ENCODE results near the gene RAB5IF. TPM values are rescaled to one million over a fixed set of nuclear protein-coding genes. Genes with fewer than 3 reads are reported as not detected.
"Not testable (repeated sequence)": the region's sequence is repeated elsewhere in the genome, so short reads cannot be mapped to it uniquely, and the experiment has no call there.

RAB5IF gene
- total and polyA plus RNA-seq, 2 donors from 2014 or later = 71.0 to 110 TPM

GRCh38 chr20:36564726-36565121, 40.9 kb upstream of the RAB5IF start:
- H3K27me3 ChIP-seq (ENCODE audit: control insufficient read depth, insufficient read depth, low read length); H3K9ac ChIP-seq (ENCODE audit: low read length in 3 of 3); H3K4me3 ChIP-seq (ENCODE audit: low read length in 3 of 3); H3K27ac ChIP-seq (ENCODE audit: low read depth in 2 of 2, low read length in 2 of 2); intact Hi-C loops (cut with DNase I); DNase-seq; H3K4me1 ChIP-seq (ENCODE audit: control insufficient read depth in 2 of 3, insufficient read depth in 2 of 3, low read depth in 1 of 3, low read length in 3 of 3); FAIRE-seq; H3K9me3 ChIP-seq (ENCODE audit: control insufficient read depth in 2 of 3, insufficient read depth in 1 of 3, low read length in 3 of 3); H3K36me3 ChIP-seq (ENCODE audit: control insufficient read depth in 2 of 3, insufficient read depth in 3 of 3, low read length in 3 of 3): not testable (repeated sequence)

GRCh38 chr20:36565520-36565919, 40.1 kb upstream of the RAB5IF start:
- DNase-seq (no peak), FAIRE-seq (no peak)
- Histone ChIP-seq H3K9ac (ENCODE audit: low read length in 3 of 3) (no peak overlapping the region), H3K4me3 (ENCODE audit: low read length in 3 of 3) (no peak overlapping the region), H3K4me1 (ENCODE audit: control insufficient read depth in 2 of 3, insufficient read depth in 2 of 3, low read depth in 1 of 3, low read length in 3 of 3) (no peaks in the 10 kb centered on the region), H3K9me3 (ENCODE audit: control insufficient read depth in 2 of 3, insufficient read depth in 1 of 3, low read length in 3 of 3) (peaks cover 0 to 4% (median 0%) of the 10 kb centered on the region in 3 donors), H3K27ac (ENCODE audit: low read depth in 2 of 2, low read length in 2 of 2) (no peak overlapping the region), H3K36me3 (ENCODE audit: control insufficient read depth in 2 of 3, insufficient read depth in 3 of 3, low read length in 3 of 3) (no peaks in the 10 kb centered on the region), H3K27me3 (ENCODE audit: control insufficient read depth, insufficient read depth, low read length) (no peaks in the 10 kb centered on the region)
- no peak for TF ChIP-seq CTCF (IDR thresholded peaks at IDR 0.05; ENCODE audit: borderline replicate concordance, extremely low read depth, insufficient read depth)
- intact Hi-C loops (cut with DNase I) = no loop called here

GRCh38 chr20:36569847-36570429, 35.6 kb upstream of the RAB5IF start:
- Histone ChIP-seq H3K9me3 (ENCODE audit: control insufficient read depth in 2 of 3, insufficient read depth in 1 of 3, low read length in 3 of 3) (peaks cover 0 to 4% (median 0%) of the 10 kb centered on the region in 3 donors), H3K27ac (ENCODE audit: low read depth in 2 of 2, low read length in 2 of 2) (no peak overlapping the region), H3K4me1 (ENCODE audit: control insufficient read depth in 2 of 3, insufficient read depth in 2 of 3, low read depth in 1 of 3, low read length in 3 of 3) (peaks cover 0 to 6% (median 2%) of the 10 kb centered on the region in 3 donors), H3K4me3 (ENCODE audit: low read length in 3 of 3) (no peak overlapping the region), H3K9ac (ENCODE audit: low read length in 3 of 3) (no peak overlapping the region), H3K36me3 (ENCODE audit: control insufficient read depth in 2 of 3, insufficient read depth in 3 of 3, low read length in 3 of 3) (no peaks in the 10 kb centered on the region), H3K27me3 (ENCODE audit: control insufficient read depth, insufficient read depth, low read length) (no peaks in the 10 kb centered on the region)
- no peak for TF ChIP-seq CTCF (IDR thresholded peaks at IDR 0.05; ENCODE audit: borderline replicate concordance, extremely low read depth, insufficient read depth)
- intact Hi-C loops (cut with DNase I) = no loop called here
- no peak for DNase-seq
- no peak for FAIRE-seq

- no peak for TF ChIP-seq CTCF (IDR thresholded peaks at IDR 0.05; ENCODE audit: borderline replicate concordance, extremely low read depth, insufficient read depth)
- DNase-seq = peak in 4 of 5 donors; percentile 86 to 89 (median 88)
- Histone ChIP-seq H3K4me3 (ENCODE audit: low read length in 3 of 3) (peak overlapping the region in 2 of 3 donors; percentile 10 to 79), H3K4me1 (ENCODE audit: control insufficient read depth in 2 of 3, insufficient read depth in 2 of 3, low read depth in 1 of 3, low read length in 3 of 3) (peaks cover 0 to 15% (median 7%) of the 10 kb centered on the region in 3 donors), H3K36me3 (ENCODE audit: control insufficient read depth in 2 of 3, insufficient read depth in 3 of 3, low read length in 3 of 3) (no peaks in the 10 kb centered on the region), H3K27ac (ENCODE audit: low read depth in 2 of 2, low read length in 2 of 2) (peak overlapping the region; percentile 87 to 93), H3K9ac (ENCODE audit: low read length in 3 of 3) (peak overlapping the region in 1 of 3 donors; percentile 86), H3K9me3 (ENCODE audit: control insufficient read depth in 2 of 3, insufficient read depth in 1 of 3, low read length in 3 of 3) (no peaks in the 10 kb centered on the region), H3K27me3 (ENCODE audit: control insufficient read depth, insufficient read depth, low read length) (no peaks in the 10 kb centered on the region)
- intact Hi-C loops (cut with DNase I) = no loop called here
- no peak for FAIRE-seq
Observed at GRCh38 chr20:36571564-36572504, 33.7 kb upstream of the RAB5IF start.

All from kidney (tissue), 14 donors.